Middle frontal gyrus (tissue), 1 donor: Measurements from ENCODE around the gene HGFAC.

Experiments
- DNase-seq: peaks from one replicate; pipeline ENCODE4 v3.0.0-alpha.2; 2015; ENCODE audit warnings: low spot score; ENCODE audit errors: extremely low spot score

The HGFAC gene

GRCh38 chr4:3423952-3424351 lies 17.8 kb upstream of the HGFAC start:
- DNase-seq: no peak

- no peak for DNase-seq
These were observed 17.2 kb upstream of the HGFAC start for GRCh38 chr4:3424522-3425095.

DNA sequence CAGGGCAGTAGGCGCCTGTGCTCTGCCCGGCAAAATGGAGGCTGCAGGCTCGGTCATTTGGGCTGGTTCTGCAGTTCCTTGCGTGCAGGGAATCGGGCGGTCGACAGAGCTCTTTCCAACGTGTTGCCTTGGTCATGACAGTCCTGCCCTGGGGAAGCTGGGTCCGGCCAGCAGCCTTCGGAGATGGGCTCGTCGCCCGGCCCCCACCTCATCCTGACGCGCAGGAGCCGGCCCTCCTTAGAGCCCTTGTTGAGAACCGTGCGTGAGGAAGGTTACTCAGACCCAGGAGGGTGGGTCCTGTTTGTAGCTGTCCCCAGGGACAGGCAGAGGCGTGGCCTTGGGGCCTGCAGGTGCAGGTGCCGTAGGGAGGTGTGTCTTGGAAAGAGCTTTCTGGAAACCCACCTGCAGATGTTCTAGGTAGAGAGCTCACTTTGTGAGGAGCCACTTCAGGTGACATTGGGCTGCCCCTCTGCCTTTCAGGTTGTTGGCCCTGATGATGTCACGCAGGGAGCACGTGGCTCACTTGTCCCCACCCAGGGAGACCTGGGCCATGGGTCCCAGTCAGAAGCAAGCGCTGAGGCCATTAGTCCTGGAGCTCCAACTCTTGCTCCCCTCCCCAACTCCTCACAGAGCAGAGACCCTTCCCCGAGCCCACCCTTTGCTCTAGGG lies 15.2 kb upstream of the HGFAC start:
- no peak for DNase-seq

DNA sequence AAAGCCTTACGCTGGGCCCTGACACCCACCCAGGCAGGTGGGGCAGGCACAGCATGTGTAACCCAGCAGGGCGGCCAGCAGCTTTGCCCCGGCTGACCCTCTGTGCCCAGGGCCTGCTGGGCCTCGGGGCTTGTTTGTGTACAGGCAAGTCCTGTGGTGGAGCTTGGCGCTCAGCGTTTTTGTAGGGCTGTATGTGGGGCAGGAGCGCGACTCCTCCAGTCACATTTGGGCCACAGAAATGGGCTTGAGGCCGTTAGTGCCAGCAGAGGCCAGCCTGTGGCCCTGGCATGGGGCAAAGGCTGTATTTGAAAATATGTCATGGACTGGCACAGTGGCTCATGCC lies 14.7 kb upstream of the HGFAC start:
- DNase-seq: no peak

GRCh38 chr4:3427706-3428446 lies 13.9 kb upstream of the HGFAC start:
- DNase-seq: no peak

GRCh38 chr4:3429651-3430050 lies 12.1 kb upstream of the HGFAC start:
- no peak for DNase-seq

GRCh38 chr4:3430524-3430923 lies 11.2 kb upstream of the HGFAC start:
- no peak for DNase-seq

GRCh38 chr4:3431446-3431993 lies 10.2 kb upstream of the HGFAC start:
- no peak for DNase-seq

DNA sequence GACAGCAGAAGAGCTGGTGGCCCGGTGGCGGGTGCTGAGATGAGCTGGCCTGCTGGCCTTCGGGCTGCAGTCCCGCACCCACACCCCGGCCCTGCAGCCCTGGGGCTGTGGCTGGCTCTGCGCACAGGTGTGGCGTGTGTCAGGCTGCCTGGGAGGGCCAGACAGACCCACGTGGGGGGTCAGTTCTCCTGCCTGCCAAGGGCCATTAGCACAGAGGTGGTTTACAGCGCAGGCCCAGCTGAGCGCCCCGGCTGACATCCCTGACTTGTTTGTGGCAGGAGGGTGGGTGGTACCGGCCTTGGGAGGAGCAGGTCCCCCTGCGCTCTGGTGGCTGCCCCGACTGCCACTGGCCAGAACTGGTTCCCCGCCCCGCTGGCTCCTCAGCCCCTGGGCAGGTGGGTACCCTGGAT lies 9.4 kb upstream of the HGFAC start:
- DNase-seq: no peak

DNA sequence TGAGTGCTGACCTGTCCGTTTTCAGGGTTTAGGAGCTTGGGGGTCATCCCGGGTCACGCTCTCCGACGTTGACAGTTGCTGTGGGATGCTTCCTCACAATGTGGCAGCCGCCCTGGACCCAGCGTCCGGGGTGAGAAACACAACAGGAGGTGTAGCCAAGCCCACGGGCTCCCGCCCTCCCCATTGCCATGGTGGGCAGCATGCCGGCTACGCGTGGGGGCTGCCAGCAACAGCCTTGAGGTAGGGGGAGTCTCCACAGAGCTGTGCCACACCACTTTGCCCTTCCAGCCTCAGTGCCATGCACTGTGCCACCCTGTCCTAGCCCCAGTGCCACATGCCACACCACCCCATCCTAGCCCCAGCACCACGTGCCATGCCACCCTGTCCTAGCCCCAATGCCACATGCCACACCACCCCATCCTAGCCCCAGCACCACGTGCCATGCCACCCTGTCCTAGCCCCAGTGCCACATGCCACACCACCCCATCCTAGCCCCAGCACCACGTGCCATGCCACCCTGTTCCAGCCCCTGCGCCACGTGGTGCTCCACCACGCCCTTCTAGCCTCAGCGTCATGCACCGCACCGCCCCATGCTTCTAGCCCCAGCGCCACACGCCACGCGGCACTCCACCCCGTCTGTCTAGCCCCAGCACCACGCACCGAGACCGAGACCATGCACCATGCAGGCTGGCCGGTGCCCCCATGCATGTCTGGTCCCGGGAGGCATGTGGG lies 8.5 kb upstream of the HGFAC start:
- no peak for DNase-seq

- no peak for DNase-seq
These were observed 6.7 kb upstream of the HGFAC start for GRCh38 chr4:3434881-3435685.

DNA sequence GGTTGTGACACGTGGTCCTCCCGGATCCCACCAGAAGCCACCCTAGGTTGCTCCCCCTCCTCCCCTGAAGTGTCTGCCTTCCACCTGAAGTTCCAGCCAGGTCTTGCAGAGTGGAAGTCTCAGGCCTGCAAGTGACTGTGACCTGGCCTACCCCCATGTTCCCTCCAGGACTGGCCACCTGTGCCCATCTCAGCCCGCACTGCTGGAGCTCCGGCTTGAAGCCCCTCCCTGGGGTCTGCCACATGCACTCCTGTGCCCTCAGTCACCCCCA lies 6.1 kb upstream of the HGFAC start:
- DNase-seq: no peak

DNA sequence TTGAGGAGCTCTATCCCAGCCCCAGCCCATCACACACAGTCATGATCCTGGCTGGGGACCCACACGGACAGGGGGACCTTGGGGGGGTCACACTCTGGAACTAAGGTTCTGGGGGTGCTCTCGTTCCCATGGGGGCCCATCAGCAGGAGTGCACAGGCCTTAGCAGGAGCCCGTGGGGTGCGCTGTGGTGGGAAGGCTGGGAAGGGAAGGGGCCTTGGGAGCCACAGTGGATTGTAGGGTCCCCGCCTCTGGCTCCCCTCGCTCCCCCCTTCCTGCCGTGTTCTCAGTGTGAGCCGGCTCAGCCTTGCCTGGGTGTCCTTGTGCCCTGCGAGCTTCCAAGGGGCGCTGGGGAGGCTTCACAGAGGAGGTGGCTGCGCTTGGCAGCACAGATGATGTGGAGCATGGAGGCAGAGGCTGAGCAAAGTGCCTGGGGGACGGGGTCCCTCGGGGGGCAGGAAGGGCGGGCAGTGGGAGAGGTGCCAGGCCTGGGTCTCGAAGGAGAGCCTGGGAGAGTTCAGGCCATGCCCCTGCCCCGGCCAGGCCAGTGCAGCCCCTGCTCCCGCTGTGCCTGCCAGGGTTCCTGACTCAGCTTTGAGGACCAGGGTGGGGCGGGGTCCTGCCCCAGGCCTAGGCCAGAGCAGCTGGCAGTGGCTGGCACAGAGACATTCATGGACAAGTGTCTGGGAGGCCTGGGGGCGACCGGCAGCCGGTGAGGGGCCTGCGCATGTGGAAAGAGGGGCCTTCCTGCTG lies 5.5 kb upstream of the HGFAC start:
- no peak for DNase-seq

DNA sequence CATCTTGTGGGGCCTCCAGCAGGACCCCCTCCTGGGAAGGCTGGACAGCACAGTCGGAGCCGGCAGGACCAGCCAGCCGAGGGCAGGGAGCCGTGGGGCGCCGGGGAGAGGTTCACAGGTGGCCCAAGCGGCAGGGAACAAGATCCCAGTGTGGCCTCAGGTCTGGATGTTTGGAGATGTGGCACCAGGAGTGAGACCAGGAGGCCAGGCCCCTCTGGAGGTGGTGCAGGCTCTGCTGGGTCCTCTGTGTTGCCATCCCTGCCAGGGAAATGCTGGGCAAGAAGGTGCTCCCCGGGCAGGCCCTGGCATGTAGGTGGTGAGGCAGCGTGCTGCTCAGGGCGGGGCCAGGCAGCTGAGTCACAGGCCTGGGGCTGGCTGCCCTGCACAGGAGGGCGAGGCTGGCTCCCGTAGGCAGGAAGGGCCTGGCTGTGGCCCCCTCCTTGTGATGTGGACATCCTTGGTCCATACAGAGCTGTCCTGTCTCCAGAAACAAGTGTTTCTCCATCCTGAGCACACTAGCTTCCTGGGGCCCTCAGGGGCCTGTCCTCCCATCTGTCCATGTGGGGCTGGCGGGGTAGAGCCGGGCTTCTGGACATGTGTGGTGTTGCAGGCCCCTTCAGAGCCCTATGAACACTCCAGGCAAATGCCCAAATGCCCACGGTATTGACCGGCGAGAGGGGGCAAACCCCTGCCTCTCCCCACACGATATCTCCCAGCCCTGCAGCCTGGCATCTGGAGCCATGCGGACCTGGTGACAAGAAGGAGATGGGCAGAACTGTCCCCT lies 4.8 kb upstream of the HGFAC start:
- no peak for DNase-seq

DNA sequence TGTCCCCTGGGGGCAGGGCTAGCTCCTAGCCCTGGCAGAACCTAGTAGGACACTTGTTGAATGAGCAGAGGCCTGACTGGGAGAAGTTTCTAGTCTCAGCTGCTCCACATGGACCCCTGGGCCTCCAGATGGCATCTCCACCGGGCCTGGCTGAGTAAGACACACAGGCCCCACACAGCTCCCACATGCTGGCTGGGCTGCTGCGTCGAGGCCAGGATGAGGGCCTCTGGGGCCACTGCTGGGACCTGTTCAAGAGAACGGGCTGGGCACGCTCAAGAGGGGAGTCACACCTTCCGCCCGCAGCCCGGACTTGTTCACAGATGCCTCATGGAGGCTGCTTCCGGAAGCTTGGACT lies 4.2 kb upstream of the HGFAC start:
- DNase-seq: no peak

GRCh38 chr4:3437998-3438846 lies 3.5 kb upstream of the HGFAC start:
- DNase-seq: no peak

DNA sequence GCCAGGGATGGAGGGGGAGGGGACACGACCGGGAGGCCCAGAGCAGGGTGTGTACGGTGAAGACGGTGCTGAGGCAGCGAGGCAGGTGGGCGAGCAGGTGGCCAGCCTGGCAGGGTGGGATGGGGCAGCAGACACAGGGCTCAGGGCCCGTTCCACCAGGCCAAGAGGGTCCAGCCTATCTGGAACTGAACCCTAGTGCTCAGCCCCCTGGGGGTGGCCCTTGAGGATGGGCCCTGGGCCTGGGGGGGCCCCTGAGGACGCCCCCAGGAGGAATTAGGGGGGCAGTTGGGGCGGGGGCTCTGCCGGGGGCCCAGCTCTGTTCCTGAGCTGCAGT lies 3.0 kb upstream of the HGFAC start:
- DNase-seq: no peak

GRCh38 chr4:3439391-3439790 lies 2.4 kb upstream of the HGFAC start:
- DNase-seq: no peak

DNA sequence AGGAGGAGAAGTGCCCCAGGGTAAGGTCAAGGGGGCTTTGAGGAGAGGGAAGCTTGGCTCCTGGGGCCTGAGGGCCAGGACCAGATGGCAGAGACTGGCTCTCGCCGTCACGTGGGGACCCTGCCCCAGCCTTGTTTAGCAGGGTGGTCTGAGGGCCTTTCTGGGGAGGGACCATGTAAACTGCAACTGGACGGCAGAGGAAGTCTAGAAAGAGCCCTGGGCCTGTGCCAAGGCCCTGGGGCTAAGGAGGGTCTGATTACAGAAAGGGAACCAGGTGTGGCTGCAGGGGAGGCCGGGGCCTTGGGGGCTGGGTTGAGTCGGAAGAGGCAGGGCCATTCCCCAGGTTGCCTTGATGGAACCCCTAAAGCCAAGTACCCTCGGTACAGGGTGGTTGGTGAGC lies 1.8 kb upstream of the HGFAC start:
- no peak for DNase-seq
